GM12878 (cell line): ENCODE results near the gene KCNQ1.

Experiments
- BHLHE40 ChIP-seq, 2 experiments: fragments of 450-650 bp in 1 of 2; IDR thresholded peaks; 2 replicates each; pipeline ENCODE4 v1.6.1; 2011 to 2017; ENCODE audit warnings: low read depth in 2 of 2, borderline replicate concordance in 1 of 2, improper control_type of control experiment in 1 of 2, low read length in 1 of 2, mild to moderate bottlenecking in 1 of 2
- CHD1 ChIP-seq: IDR thresholded peaks from 2 replicates; pipeline ENCODE4 v1.6.1; 2012; ENCODE audit warnings: low read depth, low read length, improper control_type of control experiment
- CREB1 ChIP-seq: IDR thresholded peaks from 2 replicates; pipeline ENCODE4 v1.6.1; 2012; ENCODE audit warnings: low read depth, mild to moderate bottlenecking, inconsistent platforms
- EP300 ChIP-seq, 2 experiments: fragments of 150-350 bp in 1 of 2; IDR thresholded peaks; 2 replicates each; pipeline ENCODE4 v1.6.1; 2011 to 2012; ENCODE audit warnings: low read depth in 2 of 2, low read length in 2 of 2, borderline replicate concordance in 1 of 2, improper control_type of control experiment in 1 of 2, inconsistent platforms in 1 of 2; ENCODE audit not compliant: control insufficient read depth in 1 of 2
- JUNB ChIP-seq: IDR thresholded peaks from 2 replicates; pipeline ENCODE4 v1.6.1; 2016; ENCODE audit warnings: antibody characterized with exemption, mild to moderate bottlenecking
- NR2C2 ChIP-seq: IDR thresholded peaks from 2 replicates; pipeline ENCODE4 v1.6.1; 2011; ENCODE audit warnings: borderline replicate concordance, low read depth; ENCODE audit not compliant: control insufficient read depth, insufficient read length
- POLR2AphosphoS5 ChIP-seq: IDR thresholded peaks from 2 replicates; pipeline ENCODE4 v1.6.1; 2011; ENCODE audit warnings: mild to moderate bottlenecking, low read length, inconsistent platforms
- PRDM15 ChIP-seq: fragments of 450-650 bp; formaldehyde crosslinking; IDR thresholded peaks from 2 replicates; pipeline ENCODE4 v1.4.0; 2020; ENCODE audit warnings: mild to moderate bottlenecking, moderate library complexity
- TCF7 ChIP-seq: IDR thresholded peaks from 2 replicates; pipeline ENCODE4 v1.6.1; 2014; ENCODE audit warnings: antibody characterized with exemption, borderline replicate concordance
- USF1 ChIP-seq: IDR thresholded peaks from 2 replicates; pipeline ENCODE4 v1.6.1; 2011; ENCODE audit warnings: borderline replicate concordance, low read depth, mild to moderate bottlenecking, moderate library complexity, mixed read lengths, low read length; ENCODE audit not compliant: insufficient read depth; ENCODE audit errors: extremely low read length
- ZBTB33 ChIP-seq: fragments of 450-650 bp; IDR thresholded peaks from 2 replicates; pipeline ENCODE4 v1.6.1; 2017; ENCODE audit warnings: mild to moderate bottlenecking
- TF ChIP-seq, protein P1 (sequence below), 3 experiments: IDR thresholded peaks in 2 of 3; conservative IDR thresholded peaks in 1 of 3; 2 replicates each; pipeline ENCODE4 v1.5.1; 2011; ENCODE audit warnings: low read depth in 3 of 3, low read length in 3 of 3, mild to moderate bottlenecking in 3 of 3, control low read depth in 2 of 3, moderate library complexity in 2 of 3, inconsistent platforms in 1 of 3, mixed read lengths in 1 of 3; ENCODE audit not compliant: control insufficient read depth in 2 of 3, insufficient read depth in 1 of 3; ENCODE audit errors: extremely low read depth in 1 of 3
- TF ChIP-seq, protein P2 (sequence below): fragments of 150-350 bp; IDR thresholded peaks from 2 replicates; pipeline ENCODE4 v1.6.1; 2016; ENCODE audit warnings: low read depth, low read length

DNA sequence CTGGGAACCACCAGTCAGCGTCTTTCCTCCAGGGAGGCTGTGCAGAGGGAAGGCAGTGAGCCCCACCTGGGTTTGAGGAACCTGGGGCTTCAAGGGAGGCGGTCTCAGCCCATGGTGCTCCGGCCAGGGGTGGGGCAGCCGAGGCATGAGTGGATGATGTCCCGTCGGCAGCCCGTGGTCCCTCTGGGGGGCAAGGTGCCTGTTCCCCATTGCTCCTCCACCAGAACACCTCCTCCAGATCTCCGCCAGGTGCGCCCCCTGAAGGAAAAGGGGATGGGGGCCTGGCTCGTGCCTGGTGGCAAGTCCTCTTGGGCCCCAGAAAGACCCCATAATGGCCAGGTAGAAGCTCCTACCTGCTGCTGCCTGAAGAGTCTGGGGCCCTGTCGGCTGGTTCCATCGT, 94.1 kb downstream of the KCNQ1 start:
- TF ChIP-seq, protein P1, sequence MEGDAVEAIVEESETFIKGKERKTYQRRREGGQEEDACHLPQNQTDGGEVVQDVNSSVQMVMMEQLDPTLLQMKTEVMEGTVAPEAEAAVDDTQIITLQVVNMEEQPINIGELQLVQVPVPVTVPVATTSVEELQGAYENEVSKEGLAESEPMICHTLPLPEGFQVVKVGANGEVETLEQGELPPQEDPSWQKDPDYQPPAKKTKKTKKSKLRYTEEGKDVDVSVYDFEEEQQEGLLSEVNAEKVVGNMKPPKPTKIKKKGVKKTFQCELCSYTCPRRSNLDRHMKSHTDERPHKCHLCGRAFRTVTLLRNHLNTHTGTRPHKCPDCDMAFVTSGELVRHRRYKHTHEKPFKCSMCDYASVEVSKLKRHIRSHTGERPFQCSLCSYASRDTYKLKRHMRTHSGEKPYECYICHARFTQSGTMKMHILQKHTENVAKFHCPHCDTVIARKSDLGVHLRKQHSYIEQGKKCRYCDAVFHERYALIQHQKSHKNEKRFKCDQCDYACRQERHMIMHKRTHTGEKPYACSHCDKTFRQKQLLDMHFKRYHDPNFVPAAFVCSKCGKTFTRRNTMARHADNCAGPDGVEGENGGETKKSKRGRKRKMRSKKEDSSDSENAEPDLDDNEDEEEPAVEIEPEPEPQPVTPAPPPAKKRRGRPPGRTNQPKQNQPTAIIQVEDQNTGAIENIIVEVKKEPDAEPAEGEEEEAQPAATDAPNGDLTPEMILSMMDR (IDR thresholded peaks at IDR 0.05 in 2 of 3, conservative IDR thresholded peaks at IDR 0.05 in 1 of 3; ENCODE audit: control insufficient read depth in 2 of 3, extremely low read depth in 1 of 3, insufficient read depth in 1 of 3, low read depth in 3 of 3, low read length in 3 of 3) = no peak
- no peak for TF ChIP-seq CHD1
- no peak for TF ChIP-seq CREB1
- no peak for TF ChIP-seq ZBTB33
- TF ChIP-seq USF1 = no peak
- TF ChIP-seq EP300 (IDR thresholded peaks at IDR 0.05; ENCODE audit: borderline replicate concordance in 1 of 2, control insufficient read depth in 1 of 2, low read depth in 2 of 2, low read length in 2 of 2) = no peak
- TF ChIP-seq, protein P2, sequence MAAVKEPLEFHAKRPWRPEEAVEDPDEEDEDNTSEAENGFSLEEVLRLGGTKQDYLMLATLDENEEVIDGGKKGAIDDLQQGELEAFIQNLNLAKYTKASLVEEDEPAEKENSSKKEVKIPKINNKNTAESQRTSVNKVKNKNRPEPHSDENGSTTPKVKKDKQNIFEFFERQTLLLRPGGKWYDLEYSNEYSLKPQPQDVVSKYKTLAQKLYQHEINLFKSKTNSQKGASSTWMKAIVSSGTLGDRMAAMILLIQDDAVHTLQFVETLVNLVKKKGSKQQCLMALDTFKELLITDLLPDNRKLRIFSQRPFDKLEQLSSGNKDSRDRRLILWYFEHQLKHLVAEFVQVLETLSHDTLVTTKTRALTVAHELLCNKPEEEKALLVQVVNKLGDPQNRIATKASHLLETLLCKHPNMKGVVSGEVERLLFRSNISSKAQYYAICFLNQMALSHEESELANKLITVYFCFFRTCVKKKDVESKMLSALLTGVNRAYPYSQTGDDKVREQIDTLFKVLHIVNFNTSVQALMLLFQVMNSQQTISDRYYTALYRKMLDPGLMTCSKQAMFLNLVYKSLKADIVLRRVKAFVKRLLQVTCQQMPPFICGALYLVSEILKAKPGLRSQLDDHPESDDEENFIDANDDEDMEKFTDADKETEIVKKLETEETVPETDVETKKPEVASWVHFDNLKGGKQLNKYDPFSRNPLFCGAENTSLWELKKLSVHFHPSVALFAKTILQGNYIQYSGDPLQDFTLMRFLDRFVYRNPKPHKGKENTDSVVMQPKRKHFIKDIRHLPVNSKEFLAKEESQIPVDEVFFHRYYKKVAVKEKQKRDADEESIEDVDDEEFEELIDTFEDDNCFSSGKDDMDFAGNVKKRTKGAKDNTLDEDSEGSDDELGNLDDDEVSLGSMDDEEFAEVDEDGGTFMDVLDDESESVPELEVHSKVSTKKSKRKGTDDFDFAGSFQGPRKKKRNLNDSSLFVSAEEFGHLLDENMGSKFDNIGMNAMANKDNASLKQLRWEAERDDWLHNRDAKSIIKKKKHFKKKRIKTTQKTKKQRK = no peak
- TF ChIP-seq BHLHE40 (IDR thresholded peaks at IDR 0.05; ENCODE audit: borderline replicate concordance in 1 of 2, low read depth in 2 of 2, low read length in 1 of 2) = no peak
- no peak for TF ChIP-seq TCF7
- TF ChIP-seq NR2C2 = no peak
- TF ChIP-seq POLR2AphosphoS5 = no peak
- TF ChIP-seq JUNB = no peak
- no peak for TF ChIP-seq PRDM15 (CRISPR knock-in tag)
